PFSK-1 (cell line): ENCODE results near the gene INS.

ENCODE experiments used
- FOXP2 ChIP-seq: optimal IDR thresholded peaks from 2 replicates; pipeline ENCODE3; 2011; ENCODE audit warnings: borderline replicate concordance, control low read depth, inconsistent platforms; ENCODE audit not compliant: insufficient read depth; ENCODE audit errors: extremely low read length, extremely low read depth
- POLR2AphosphoS5 ChIP-seq: IDR thresholded peaks from 2 replicates; pipeline ENCODE4 v1.6.1; 2012; ENCODE audit warnings: low read depth, mild to moderate bottlenecking, control low read depth, low read length, moderate library complexity
- SIN3A ChIP-seq: IDR thresholded peaks from 2 replicates; pipeline ENCODE4 v1.6.1; 2012; ENCODE audit warnings: mild to moderate bottlenecking, low read length, moderate library complexity, borderline replicate concordance; ENCODE audit not compliant: insufficient read depth
- TAF1 ChIP-seq: IDR thresholded peaks from 2 replicates; pipeline ENCODE4 v1.6.1; 2012; ENCODE audit warnings: low read length, control low read depth, borderline replicate concordance; ENCODE audit not compliant: insufficient read depth
- TF ChIP-seq, protein P1 (sequence below), 2 experiments: IDR thresholded peaks; 2 replicates each; pipeline versions ENCODE4 v1.6.1 to v1.8.0; 2011 to 2012; ENCODE audit warnings: low read depth in 2 of 2, low read length in 2 of 2, control low read depth in 1 of 2, inconsistent platforms in 1 of 2, mild to moderate bottlenecking in 1 of 2, moderate library complexity in 1 of 2; ENCODE audit not compliant: insufficient read depth in 1 of 2

DNA sequence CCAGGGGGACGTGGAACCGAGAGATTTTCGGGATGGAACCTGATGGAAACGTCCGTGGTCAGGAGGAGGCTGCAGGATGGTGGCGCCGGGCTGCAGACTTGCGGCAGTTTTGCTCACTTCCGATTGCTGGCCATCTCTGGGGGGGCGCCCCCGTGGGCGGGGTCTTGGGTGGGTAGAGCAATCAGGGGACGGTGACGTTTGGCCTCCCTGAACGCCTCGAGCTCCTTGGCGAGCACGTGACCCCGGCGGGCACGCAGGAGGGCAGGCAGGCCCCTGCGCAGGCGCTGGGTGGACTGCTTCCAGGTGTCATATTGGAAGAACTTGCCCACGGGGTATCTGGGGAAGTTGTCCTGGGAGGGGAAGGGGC, 28.2 kb downstream of the INS start:
- TF ChIP-seq, protein P1, sequence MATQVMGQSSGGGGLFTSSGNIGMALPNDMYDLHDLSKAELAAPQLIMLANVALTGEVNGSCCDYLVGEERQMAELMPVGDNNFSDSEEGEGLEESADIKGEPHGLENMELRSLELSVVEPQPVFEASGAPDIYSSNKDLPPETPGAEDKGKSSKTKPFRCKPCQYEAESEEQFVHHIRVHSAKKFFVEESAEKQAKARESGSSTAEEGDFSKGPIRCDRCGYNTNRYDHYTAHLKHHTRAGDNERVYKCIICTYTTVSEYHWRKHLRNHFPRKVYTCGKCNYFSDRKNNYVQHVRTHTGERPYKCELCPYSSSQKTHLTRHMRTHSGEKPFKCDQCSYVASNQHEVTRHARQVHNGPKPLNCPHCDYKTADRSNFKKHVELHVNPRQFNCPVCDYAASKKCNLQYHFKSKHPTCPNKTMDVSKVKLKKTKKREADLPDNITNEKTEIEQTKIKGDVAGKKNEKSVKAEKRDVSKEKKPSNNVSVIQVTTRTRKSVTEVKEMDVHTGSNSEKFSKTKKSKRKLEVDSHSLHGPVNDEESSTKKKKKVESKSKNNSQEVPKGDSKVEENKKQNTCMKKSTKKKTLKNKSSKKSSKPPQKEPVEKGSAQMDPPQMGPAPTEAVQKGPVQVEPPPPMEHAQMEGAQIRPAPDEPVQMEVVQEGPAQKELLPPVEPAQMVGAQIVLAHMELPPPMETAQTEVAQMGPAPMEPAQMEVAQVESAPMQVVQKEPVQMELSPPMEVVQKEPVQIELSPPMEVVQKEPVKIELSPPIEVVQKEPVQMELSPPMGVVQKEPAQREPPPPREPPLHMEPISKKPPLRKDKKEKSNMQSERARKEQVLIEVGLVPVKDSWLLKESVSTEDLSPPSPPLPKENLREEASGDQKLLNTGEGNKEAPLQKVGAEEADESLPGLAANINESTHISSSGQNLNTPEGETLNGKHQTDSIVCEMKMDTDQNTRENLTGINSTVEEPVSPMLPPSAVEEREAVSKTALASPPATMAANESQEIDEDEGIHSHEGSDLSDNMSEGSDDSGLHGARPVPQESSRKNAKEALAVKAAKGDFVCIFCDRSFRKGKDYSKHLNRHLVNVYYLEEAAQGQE (IDR thresholded peaks at IDR 0.05; ENCODE audit: insufficient read depth in 1 of 2, low read depth in 2 of 2, low read length in 2 of 2) = no peak
- TF ChIP-seq SIN3A (no peak), POLR2AphosphoS5 (no peak), TAF1 (no peak), FOXP2 (no peak)
